K562 (cell line): ENCODE results near the gene CFAP69. TPM values are rescaled to one million over a fixed set of nuclear protein-coding genes. Genes with fewer than 3 reads are reported as not detected.
A peak's percentile ranks its signal among the peaks of the same experiment; 100 is the strongest.

Source experiments
- ATAC-seq: fragments of 200-7000 bp; cut with Tn5 transposase; 3 replicates; pipeline ENCODE4 v1.9.1; 2020; ENCODE audit warnings: moderate library complexity
- BruUV-seq: library from RNA; stranded (reverse); fragments of 400-500 nt; replicated peaks from 2 replicates; lab custom pipeline; 2021; lab: Mats Ljungman, UMichigan
- CTCF ChIA-PET: fragments of 300-600 bp; formaldehyde crosslinking; extraction: SDS; loops from one replicate; lab custom pipeline; 2021; ENCODE audit warnings: low intra/inter-chr PET ratio; lab: Yijun Ruan, JAX
- POLR2A ChIA-PET: fragments of 300-600, 350-650 bp; sonication (Branson Sonifier 250); formaldehyde crosslinking; extraction: SDS; loops from one replicate; lab custom pipeline; 2021; ENCODE audit warnings: antibody characterized with exemption, inconsistent platforms; lab: Yijun Ruan, JAX
- DNase-seq, 4 experiments: peaks; one replicate each; pipeline versions ENCODE4 v3.0.0 to v3.0.0-alpha.2; 2011 to 2018; ENCODE audit warnings: low spot score in 3 of 4, mixed read lengths in 3 of 4; ENCODE audit errors: extremely low read depth in 1 of 4
- FAIRE-seq: peaks from 2 replicates; lab custom pipeline; 2011; peaks lifted over from hg19 to GRCh38; lab: Jason Lieb, UNC
- H2AFZ ChIP-seq: 2 replicates; pipeline ENCODE4 v1.6.0; 2011; ENCODE audit warnings: low read depth, low read length, control low read depth, inconsistent platforms
- H3K27ac ChIP-seq: fragments of 200-600 bp; 3 replicates; pipeline ENCODE4 v1.8.0; 2011; ENCODE audit warnings: low read depth, mild to moderate bottlenecking, control low read depth, inconsistent platforms, low read length, moderate library complexity, mixed read lengths; ENCODE audit errors: extremely low read depth
- H3K27me3 ChIP-seq, 2 experiments: fragments of 300-600 bp in 1 of 2; 2 replicates in 1 of 2; 3 replicates in 1 of 2; pipeline versions ENCODE4 v1.6.0 to v1.8.0; 2011; ENCODE audit warnings: inconsistent platforms in 2 of 2, low read length in 2 of 2, mild to moderate bottlenecking in 1 of 2, mixed read lengths in 1 of 2, moderate library complexity in 1 of 2; ENCODE audit not compliant: control insufficient read depth in 2 of 2, insufficient read depth in 2 of 2
- H3K36me3 ChIP-seq: fragments of 300-600 bp; 3 replicates; pipeline ENCODE4 v1.8.0; 2011; ENCODE audit warnings: mild to moderate bottlenecking, low read length, inconsistent platforms; ENCODE audit not compliant: control insufficient read depth, insufficient read depth
- H3K4me1 ChIP-seq, 2 experiments: fragments of 200-600 bp in 1 of 2; replicated peaks in 1 of 2; 2 replicates in 1 of 2; 3 replicates in 1 of 2; pipeline versions ENCODE4 v1.5.1 to v1.8.0; 2011; ENCODE audit warnings: inconsistent platforms in 2 of 2, low read length in 2 of 2, mild to moderate bottlenecking in 1 of 2, mixed read lengths in 1 of 2, moderate library complexity in 1 of 2; ENCODE audit not compliant: control insufficient read depth in 2 of 2, insufficient read depth in 2 of 2
- H3K4me2 ChIP-seq: 2 replicates; pipeline ENCODE4 v1.6.1; 2011; ENCODE audit warnings: low read length, control low read depth, inconsistent platforms, mixed read lengths; ENCODE audit not compliant: insufficient read depth
- H3K4me3 ChIP-seq: fragments of 200-600 bp; sonication (generic), shearing (Covaris generic); 2 replicates; pipeline ENCODE4 v1.5.1; 2016; ENCODE audit warnings: control low read depth, inconsistent platforms
- H3K79me2 ChIP-seq: fragments of 200-600 bp; 3 replicates; pipeline ENCODE4 v1.8.0; 2011; ENCODE audit warnings: low read length, inconsistent platforms; ENCODE audit not compliant: control insufficient read depth, insufficient read depth
- H3K9ac ChIP-seq, 2 experiments: 2 replicates each; pipeline versions ENCODE4 v1.6.0 to v1.6.1; 2011; ENCODE audit warnings: low read depth in 2 of 2, low read length in 2 of 2, control low read depth in 1 of 2, inconsistent platforms in 1 of 2, mild to moderate bottlenecking in 1 of 2, mixed read lengths in 1 of 2; ENCODE audit not compliant: insufficient read depth in 1 of 2
- H3K9me1 ChIP-seq: one replicate; pipeline ENCODE4 v1.6.0; 2011; ENCODE audit warnings: inconsistent platforms, mild to moderate bottlenecking, low read length, moderate library complexity; ENCODE audit not compliant: control insufficient read depth, insufficient read depth
- H3K9me3 ChIP-seq: replicated peaks from 2 replicates; pipeline ENCODE4 v1.5.1; 2011; ENCODE audit warnings: low read depth, low read length, inconsistent platforms; ENCODE audit not compliant: control insufficient read depth, insufficient read depth
- H4K20me1 ChIP-seq: replicated peaks from 2 replicates; pipeline ENCODE4 v1.6.1; 2011; ENCODE audit warnings: low read length, inconsistent platforms, mixed read lengths; ENCODE audit not compliant: control insufficient read depth, insufficient read depth
- KDM5B ChIP-seq: fragments of 200-600 bp; sonication (generic); IDR thresholded peaks from 2 replicates; pipeline ENCODE4 v1.6.1; 2012; ENCODE audit warnings: low read depth, mild to moderate bottlenecking, moderate library complexity, low read length, control low read depth, inconsistent platforms; ENCODE audit not compliant: insufficient replicate concordance
- TBL1XR1 ChIP-seq, 2 experiments: IDR thresholded peaks; 2 replicates each; pipeline ENCODE4 v1.6.1; 2012; ENCODE audit warnings: improper control_type of control experiment in 2 of 2, low read length in 2 of 2, mild to moderate bottlenecking in 1 of 2
- in situ Hi-C: fragments of 300-500 bp; cut with MboI; formaldehyde crosslinking; loops from 4 replicates; pipeline ENCODE4 v1.15.0; 2018; ENCODE audit warnings: inconsistent platforms, mixed read lengths
- intact Hi-C: fragments of 100-400 bp; cut with micrococcal nuclease; formaldehyde crosslinking; loops from 2 replicates; pipeline ENCODE4 v1.14.2; 2022
- polyA plus RNA-seq, 8 experiments: library from polyadenylated mRNA; depleted of rRNA in 4 of 8; stranded (reverse) in 5 of 8; unstranded in 3 of 8; fragments of >200 nt; fragmentation: Nextera tagmentation in 2 of 8; fragmentation: Illumina TruSeq in 1 of 8; extraction: Ambion mirVana in 2 of 8; extraction: Trizol in 1 of 8; gene quantifications; 2 replicates each; pipeline versions ENCODE4 v1.2.1 to v1.2.3, GENCODE V29; 2011 to 2014; ENCODE audit warnings: inconsistent platforms in 1 of 8, missing spikeins in 1 of 8
- total RNA-seq, 7 experiments: library from RNA; depleted of rRNA in 6 of 7; stranded (reverse); fragments of >200 nt in 6 of 7; fragmentation: Illumina TruSeq in 2 of 7; extraction: Trizol in 2 of 7; gene quantifications; 2 replicates each; pipeline versions ENCODE4 v1.2.1 to v1.2.3, GENCODE V29; 2011 to 2021; ENCODE audit warnings: low replicate concordance in 1 of 7
- TF ChIP-seq, protein P1 (sequence below), 2 experiments: fragments of 150-350 bp in 1 of 2; IDR thresholded peaks; 2 replicates each; pipeline ENCODE4 v1.6.1; 2012 to 2016; ENCODE audit warnings: low read depth in 2 of 2, low read length in 2 of 2, mild to moderate bottlenecking in 1 of 2, moderate library complexity in 1 of 2

CFAP69 gene
- total and polyA plus RNA-seq, 9 of the 15 experiments (the other 6 are each of a cell fraction or from before 2014, with no cell fraction given), result 0.24 to 5.1 (median 1.7) TPM

DNA sequence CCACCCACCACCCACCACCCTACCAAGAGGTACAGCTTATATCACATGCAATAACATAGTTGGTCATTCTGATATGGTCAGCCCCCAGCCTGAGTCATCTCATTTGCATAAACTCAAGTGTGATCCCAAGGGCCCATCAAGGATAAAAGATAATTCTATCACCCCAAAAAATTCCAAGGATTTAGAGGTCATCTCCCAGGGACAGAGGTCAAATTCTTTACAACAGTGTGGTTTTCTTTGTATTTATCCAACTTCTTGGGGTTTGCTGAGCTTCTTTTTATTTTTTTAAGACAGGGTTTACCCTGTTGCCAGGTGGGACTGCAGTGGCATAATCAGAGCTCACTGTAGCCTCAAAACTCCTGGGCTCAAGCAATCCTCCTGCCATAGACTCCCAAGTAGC, 92.1 kb downstream of the CFAP69 start (continued):
- TF ChIP-seq, protein P1, sequence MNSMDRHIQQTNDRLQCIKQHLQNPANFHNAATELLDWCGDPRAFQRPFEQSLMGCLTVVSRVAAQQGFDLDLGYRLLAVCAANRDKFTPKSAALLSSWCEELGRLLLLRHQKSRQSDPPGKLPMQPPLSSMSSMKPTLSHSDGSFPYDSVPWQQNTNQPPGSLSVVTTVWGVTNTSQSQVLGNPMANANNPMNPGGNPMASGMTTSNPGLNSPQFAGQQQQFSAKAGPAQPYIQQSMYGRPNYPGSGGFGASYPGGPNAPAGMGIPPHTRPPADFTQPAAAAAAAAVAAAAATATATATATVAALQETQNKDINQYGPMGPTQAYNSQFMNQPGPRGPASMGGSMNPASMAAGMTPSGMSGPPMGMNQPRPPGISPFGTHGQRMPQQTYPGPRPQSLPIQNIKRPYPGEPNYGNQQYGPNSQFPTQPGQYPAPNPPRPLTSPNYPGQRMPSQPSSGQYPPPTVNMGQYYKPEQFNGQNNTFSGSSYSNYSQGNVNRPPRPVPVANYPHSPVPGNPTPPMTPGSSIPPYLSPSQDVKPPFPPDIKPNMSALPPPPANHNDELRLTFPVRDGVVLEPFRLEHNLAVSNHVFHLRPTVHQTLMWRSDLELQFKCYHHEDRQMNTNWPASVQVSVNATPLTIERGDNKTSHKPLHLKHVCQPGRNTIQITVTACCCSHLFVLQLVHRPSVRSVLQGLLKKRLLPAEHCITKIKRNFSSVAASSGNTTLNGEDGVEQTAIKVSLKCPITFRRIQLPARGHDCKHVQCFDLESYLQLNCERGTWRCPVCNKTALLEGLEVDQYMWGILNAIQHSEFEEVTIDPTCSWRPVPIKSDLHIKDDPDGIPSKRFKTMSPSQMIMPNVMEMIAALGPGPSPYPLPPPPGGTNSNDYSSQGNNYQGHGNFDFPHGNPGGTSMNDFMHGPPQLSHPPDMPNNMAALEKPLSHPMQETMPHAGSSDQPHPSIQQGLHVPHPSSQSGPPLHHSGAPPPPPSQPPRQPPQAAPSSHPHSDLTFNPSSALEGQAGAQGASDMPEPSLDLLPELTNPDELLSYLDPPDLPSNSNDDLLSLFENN (IDR thresholded peaks at IDR 0.05; ENCODE audit: low read depth in 2 of 2, low read length in 2 of 2), result no peak

DNA sequence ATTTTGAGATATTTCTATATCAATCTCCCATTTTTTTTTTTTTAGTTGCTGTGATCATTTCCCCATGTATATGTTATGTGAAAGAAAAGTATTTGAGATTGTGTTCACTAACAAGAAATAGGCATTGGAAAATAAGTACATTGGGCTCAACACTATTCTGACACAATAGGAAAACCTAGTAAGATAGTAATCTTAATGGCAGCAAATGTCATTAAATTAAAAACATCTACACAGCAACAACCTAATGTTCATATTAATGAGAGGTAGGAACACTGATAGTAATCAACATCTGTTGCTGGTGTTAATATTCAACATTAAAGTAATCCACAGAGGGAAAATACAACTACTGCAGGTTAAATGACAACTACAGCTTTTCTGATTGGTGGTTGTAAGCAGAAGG, 100.0 kb downstream of the CFAP69 start:
- intact Hi-C loops, result loop anchor here (5.0 kb wide), 1 partner anchor 957 kb away; no protein-coding TSS in a partner anchor
- in situ Hi-C loops, result loop anchor here (5.0 kb wide), 1 partner anchor 57 kb away; the partner anchor contains the start of gene CLDN12
- ChIA-PET POLR2A (interaction anchor here (1.1 to 1.6 kb wide), 2 partner anchors 8 to 24 kb away, joined by 4 to 6 read pairs; no protein-coding TSS in a partner anchor), CTCF (no interaction called here)
- peaks cover 36% of the 10 kb centered on the region for H3K79me2 ChIP-seq
- H3K27me3 ChIP-seq, result no peaks in the 10 kb centered on the region
- peak overlapping the region; percentile 95; the same call in 2 of the 3 replicates for H3K27ac ChIP-seq
- H3K4me3 ChIP-seq, result no peak overlapping the region
- DNase-seq (no peak), FAIRE-seq (no peak), ATAC-seq (no peak)
- peaks cover 7% of the 10 kb centered on the region; the same call in 1 of the 3 replicates for H3K36me3 ChIP-seq
- H3K9ac ChIP-seq, result no peak overlapping the region
- no peaks in the 10 kb centered on the region for H4K20me1 ChIP-seq
- no peaks in the 10 kb centered on the region for H3K9me1 ChIP-seq
- peaks cover 8 to 14% of the 10 kb centered on the region in 2 experiments; a peak in 3 of 5 replicates for H3K4me1 ChIP-seq
- BruUV-seq, result no TSS peak
- H3K9me3 ChIP-seq, result no peaks in the 10 kb centered on the region
- H2AFZ ChIP-seq, result peak overlapping the region; percentile 98
- TF ChIP-seq TBL1XR1 (IDR thresholded peaks at IDR 0.05; ENCODE audit: low read length in 2 of 2) (0 out of 4 replicates have a peak, but pooled peaks of 1 of the 2 experiments have one; percentile 6), KDM5B (no peak)
- peak overlapping the region; percentile 98; the same call in 1 of the 2 replicates for H3K4me2 ChIP-seq
